Skin epidermis (tissue), 12 donors: ENCODE data around the gene UFD1.

ENCODE experiments used
- H3K27ac ChIP-seq, 21 experiments: fragments of 200-600 bp; sonication (generic) in 11 of 21; one replicate each; pipeline ENCODE4 v1.5.0; 2020; ENCODE audit warnings: mild to moderate bottlenecking in 3 of 21, inconsistent platforms in 2 of 21, moderate library complexity in 2 of 21
- H3K4me3 ChIP-seq, 7 experiments: fragments of 200-600 bp; sonication (generic) in 2 of 7; one replicate each; pipeline ENCODE4 v1.5.0; 2020; ENCODE audit warnings: inconsistent platforms in 2 of 7, mild to moderate bottlenecking in 2 of 7, moderate library complexity in 1 of 7

The UFD1 gene

DNA sequence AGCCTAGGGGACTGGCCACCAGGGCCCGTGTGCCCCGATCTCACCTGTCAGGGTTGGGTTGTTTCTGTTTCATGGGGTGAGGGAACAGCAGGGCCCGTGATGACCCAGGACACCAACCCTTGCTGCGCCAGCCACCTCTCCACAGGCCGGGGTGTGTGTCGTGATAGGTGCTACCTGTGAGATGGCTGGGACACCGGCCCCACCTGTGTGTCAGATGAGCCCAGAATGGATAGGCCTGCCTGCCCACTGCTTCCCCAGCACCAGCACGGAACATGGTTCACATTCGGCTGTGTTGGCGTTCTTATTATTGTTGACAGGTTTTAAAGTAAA, 38.1 kb upstream of the UFD1 start:
- no peak overlapping the region for H3K4me3 ChIP-seq

DNA sequence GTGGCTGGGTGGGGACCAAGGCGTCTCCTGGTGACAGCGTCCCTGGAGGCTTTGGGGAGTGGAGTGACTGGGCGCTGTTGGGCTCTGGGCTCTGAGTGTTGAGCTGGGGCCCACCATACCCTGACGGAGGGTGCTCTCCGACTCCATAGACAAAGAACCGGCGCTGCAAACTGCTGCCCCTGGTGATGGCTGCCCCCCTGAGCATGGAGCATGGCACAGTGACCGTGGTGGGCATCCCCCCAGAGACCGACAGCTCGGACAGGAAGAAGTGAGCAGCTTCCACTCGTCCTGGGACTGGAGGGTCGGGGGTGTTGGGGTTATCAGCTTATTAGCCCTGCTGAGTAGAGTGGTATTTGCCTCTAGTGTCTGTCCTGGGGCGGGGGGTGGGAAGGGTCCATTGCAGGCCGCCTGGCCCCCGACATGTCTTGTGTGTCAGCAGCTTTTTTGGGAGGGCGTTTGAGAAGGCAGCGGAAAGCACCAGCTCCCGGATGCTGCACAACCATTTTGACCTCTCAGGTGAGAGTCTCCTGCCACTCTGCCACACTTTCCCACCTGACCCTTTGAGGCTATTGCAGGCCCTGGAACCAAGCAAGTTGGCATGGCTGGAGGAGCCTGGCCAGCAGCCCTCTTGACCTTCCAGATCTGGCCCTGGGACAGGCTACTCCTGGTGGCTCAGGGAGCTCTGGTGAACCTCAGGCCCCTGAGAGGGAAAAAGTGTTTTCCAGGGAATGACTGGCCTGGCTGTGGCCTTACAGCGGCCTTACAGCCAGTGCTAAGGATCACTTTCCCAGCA, 37.6 kb upstream of the UFD1 start:
- H3K27ac ChIP-seq: no peak overlapping the region
- no peak overlapping the region for H3K4me3 ChIP-seq

More for the DNA sequence above, 38.1 kb upstream of the UFD1 start:
- H3K27ac ChIP-seq: no peak overlapping the region

DNA sequence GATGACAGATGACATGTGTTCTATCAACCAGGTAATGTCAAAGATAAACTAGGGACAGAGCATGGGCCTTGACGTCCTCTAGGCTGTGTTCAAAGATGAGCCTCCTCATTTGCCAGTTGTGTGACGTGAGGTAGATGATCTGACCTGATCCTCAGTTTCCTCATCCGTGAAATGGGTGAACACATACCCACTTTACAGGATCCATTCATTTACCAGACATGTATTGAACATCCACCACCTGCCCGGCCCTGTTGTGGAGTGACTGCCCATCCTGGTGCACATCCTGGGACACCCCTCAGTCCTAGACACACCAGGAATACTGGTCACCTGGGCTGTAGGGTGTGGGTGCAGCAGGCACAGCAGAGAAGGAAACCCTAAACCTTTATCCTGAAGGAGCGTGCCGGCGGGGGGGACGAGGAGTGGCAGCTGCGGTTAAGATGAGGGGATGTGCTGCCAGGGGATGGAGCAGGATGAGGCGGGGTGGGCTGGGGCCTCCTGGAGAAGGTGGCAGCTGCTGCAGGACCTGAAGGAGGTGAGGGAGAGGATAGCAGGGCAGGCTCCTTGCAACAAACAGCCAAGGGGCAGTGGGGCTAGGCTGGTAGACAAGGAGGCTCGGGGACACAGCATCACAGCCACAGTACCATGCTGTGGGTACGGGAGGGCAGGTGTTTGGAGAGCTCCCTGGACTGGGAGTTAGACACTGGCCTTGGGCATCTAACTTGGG, 36.8 kb upstream of the UFD1 start:
- H3K4me3 ChIP-seq: no peak overlapping the region

DNA sequence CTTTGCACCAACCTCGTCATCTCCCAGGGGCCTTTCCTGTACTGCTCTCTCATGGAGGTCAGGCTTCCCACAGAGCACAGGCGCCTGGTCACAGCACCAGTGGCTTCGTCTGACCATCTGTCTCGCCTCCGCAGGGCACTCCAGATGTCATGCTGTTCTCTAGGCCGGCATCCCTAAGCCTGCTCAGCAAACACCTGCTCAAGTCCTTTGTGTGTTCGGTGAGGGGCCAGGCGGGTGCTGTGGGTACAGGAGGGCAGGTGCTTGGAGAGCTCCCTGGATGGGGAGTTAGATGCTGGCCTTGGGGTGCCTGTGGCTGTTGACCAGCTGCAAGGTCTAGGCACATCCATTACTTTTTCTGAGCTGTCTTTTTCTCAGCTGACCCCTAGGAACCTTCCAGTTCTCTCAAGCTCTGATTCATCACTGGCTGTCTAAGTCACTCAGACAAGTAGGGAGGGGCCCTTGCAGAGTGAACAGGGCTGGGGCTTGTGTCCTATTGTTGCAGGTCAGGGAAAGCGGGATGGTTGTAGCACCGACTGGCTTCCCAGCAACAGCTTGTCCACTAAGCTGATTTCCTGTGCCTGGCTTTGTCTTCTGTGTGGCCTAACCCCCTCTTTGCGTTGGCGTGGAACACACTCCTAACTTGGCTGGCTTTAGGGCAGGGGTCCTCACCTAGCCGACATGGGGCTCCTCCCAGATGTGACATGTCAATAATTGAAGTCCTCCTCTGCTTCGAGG, 36.0 kb upstream of the UFD1 start:
- no peak overlapping the region for H3K4me3 ChIP-seq
- no peak overlapping the region for H3K27ac ChIP-seq

More for the DNA sequence above, 36.8 kb upstream of the UFD1 start:
- no peak overlapping the region for H3K27ac ChIP-seq

DNA sequence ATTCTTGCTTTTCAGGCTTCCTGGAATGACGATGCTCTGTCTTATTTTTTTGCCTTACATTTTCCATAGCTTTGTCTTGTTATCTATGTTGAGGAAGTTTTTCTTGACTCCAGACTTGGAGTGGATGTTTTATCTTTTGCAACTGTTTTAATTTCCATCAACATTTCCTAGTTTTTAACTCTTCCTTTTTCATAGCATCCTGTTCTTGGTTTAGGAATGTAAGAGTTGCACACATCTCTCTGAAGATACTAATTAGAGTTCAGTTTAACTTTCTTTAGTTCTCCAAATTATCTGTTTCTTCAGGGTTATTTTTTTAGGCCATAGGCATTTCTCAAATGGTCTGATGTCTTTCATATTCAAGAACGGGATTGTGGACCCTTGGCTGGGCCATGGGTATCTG, 34.8 kb upstream of the UFD1 start:
- H3K27ac ChIP-seq: no peak overlapping the region
- H3K4me3 ChIP-seq: no peak overlapping the region

DNA sequence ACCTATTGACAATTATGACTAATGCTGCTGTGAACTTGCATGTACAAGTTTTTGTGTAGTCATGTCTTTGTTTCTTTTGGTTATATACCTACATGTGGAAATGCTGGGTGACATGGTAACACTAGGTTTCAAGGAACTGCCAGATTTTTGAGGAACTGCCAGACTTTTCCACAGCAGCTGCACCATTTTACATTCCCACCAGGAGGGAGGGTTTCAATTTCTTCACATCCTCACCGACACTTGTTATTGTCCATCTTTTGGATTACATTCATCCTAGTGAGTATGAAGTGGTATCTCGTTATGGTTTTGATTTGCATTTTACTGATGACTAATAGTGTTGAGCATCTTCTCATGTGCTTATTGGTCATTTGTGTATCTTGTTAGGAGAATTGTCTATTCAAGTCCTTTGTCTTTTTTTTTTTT, 31.9 kb upstream of the UFD1 start:
- Histone ChIP-seq H3K27ac (peak overlapping the region in 1 of 21 experiments; percentile 50), H3K4me3 (no peak overlapping the region)

DNA sequence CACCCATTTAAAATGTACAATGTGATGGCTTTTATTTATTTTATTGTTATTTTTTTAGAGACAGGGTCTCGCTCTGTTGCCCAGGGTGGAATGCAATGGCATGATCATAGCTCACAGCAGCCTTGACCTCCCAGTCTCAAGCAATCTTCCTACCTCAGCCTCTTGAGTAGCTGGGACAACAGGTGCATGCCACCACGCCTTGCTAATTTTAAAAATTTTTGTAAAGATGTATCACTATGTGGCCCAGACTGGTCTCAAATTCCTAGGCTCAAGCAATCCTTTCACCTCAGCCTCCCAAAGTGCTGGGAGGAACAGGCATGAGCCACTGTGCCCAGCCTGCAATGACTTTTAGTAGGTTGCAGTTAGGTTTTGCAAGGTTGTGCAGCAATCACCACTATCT, 30.9 kb upstream of the UFD1 start:
- Histone ChIP-seq H3K27ac (peak overlapping the region in 1 of 21 experiments; percentile 50), H3K4me3 (no peak overlapping the region)

DNA sequence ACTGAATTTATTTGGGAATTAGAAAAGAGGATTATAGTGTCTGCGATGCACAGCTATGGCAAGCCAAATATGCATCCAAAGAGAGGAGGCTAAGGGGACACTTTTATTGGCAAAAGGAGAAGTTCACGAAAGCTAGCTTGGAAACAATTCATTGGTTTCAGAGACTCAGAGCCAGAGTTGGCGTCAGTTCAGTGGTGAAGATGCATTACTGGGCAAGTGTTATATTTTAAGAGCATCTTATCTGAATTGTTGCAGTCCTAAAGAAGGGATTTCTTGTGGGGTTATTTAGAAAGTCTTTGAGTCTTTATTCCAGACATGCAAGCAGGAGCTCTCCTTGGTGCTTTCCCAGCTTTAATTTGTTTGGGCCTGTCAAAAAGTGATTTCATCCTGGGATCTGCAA, 30.2 kb upstream of the UFD1 start:
- Histone ChIP-seq H3K27ac (no peak overlapping the region), H3K4me3 (no peak overlapping the region)

DNA sequence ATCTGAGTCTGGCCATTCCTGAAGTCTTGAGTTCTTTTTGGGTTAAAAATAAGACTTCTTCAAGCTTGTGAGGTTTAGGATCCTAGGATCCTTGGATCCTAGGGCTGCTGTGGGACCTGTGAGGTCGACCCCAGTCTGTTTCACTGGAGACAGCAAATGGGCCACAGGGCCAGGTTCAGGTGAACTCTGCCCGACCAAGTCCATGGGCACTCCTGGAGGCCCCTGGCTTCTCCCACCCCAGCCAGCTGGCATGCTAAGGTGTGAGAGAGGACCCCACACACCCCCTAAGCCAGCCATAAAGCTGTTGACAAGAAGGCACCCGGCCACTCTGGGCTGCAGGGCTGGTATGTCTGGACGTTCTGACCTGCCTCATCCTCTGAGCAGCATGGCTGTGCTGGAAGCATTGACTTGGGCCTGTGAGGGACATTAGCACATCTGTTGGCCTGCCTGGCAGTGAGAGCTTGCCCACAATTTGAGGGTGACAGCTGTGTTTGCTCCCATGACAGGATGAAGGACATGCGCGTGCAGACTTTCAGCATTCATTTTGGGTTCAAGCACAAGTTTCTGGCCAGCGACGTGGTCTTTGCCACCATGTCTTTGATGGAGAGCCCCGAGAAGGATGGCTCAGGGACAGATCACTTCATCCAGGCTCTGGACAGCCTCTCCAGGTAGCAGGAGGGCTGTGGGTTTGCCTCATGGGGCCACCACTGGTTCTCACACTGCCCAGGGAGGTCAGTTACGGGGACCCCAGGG, 29.2 kb upstream of the UFD1 start:
- no peak overlapping the region for H3K27ac ChIP-seq
- no peak overlapping the region for H3K4me3 ChIP-seq

DNA sequence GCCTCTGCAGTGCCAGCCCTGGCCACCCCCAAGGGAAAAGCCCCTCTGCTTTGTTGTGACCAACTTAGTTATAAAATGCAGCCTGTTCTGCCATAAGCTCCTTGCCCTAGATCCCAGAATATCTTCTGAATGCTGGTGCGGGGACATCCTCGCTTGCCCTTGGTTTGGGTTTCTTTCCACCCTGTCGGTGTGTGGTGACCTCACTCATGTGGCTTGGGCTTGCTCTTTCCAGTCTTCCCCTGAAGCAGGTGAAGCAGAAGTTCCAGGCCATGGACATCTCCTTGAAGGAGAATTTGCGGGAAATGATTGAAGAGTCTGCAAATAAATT, 28.5 kb upstream of the UFD1 start:
- no peak overlapping the region for H3K27ac ChIP-seq

DNA sequence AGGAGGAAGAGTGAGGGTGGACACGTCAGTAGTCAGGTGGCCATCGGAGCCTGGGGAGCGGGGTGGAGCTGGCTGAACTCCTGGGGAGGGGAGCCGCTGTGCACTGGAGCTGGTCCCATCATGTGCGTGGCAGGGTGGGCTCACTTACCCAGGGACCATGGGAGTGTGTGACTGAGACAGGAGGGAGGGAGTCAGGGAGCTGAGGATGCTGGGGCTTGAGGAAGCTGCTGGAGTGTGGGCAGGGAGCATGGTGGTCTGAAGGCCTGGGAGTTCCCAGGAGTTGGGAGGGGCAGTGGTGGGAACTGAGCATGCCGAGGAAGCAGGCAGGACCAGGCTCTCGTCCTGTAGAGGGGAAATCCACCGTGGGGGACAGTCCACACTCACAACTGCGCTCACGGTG, 27.2 kb upstream of the UFD1 start:
- no peak overlapping the region for H3K27ac ChIP-seq
- H3K4me3 ChIP-seq: no peak overlapping the region

More for the DNA sequence above, 28.5 kb upstream of the UFD1 start:
- no peak overlapping the region for H3K4me3 ChIP-seq

DNA sequence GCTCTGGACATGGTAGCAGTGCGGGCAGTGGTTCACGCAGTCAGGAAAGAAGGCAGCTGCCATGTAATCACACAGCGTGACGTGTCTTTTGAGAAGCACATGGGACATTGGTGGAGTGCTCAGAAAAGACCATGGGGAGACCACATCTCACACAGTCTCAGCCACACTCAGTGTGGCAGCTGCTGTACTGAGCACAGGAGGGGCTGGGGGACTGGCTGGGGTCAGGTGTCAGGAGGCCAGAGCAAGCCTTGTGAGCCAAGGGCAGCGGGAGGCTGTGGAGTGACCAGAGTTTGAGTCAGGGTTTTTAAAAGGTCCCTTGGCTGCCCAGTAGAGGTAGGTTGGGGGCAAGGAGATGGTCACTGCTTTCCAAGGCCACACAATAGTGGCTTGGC, 26.7 kb upstream of the UFD1 start:
- Histone ChIP-seq H3K4me3 (no peak overlapping the region), H3K27ac (no peak overlapping the region)

DNA sequence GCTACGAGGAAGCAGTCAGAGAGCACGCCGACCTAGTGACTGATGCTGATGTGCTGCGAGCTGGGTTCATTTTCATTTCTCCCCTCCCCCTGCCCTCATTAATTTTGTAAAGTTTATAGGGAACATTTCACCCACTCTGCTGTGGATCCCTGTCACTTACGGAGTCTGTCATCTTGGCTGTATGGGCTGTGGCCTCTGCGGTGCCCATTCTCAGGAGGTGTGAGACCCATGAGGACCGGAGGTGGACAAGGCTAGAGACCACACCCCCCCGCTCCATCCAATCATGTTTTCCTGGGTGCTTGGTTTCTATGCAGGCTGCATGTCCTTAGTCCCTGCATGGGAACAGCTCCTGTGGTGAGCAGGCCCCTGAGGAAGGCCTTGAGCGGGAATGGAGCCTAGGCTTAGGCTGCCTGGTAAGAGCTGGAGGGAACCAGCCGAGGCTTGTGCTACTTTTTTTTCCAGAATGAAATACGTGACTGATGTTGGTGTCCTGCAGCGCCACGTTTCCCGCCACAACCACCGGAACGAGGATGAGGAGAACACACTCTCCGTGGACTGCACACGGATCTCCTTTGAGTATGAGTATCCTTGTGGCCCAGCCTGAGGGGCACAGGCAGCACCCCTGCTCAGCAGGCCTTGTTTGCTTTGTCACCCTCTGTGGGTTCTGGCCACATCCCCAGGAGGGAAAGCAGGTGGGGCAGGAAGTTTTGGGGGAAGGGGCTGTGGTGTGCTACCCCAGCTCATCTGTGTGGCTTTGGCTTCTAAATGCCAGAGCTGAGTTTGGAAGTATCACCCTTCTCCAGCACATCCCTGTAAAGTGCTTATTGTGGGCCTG, 26.1 kb upstream of the UFD1 start:
- H3K27ac ChIP-seq: no peak overlapping the region
- H3K4me3 ChIP-seq: no peak overlapping the region

DNA sequence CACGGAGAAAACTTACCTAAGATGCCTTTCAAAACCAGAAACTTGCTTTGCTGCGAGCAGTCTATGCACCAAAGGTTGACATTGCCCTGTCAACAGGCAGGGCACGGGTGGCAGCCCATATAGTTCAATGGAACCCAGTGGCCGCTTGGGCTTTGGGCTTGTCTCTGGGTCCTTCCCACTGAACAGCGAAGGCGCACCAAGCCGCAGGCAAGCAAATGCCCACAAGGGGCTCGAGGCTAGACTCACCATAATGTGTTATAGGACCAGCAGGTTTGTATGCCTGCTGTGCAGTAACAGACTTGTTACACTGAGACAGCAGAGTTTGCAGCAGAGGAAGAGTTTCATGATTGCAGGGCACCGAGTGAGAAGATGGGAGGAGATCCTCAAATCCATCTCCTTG, 24.9 kb upstream of the UFD1 start:
- Histone ChIP-seq H3K4me3 (no peak overlapping the region), H3K27ac (no peak overlapping the region)

DNA sequence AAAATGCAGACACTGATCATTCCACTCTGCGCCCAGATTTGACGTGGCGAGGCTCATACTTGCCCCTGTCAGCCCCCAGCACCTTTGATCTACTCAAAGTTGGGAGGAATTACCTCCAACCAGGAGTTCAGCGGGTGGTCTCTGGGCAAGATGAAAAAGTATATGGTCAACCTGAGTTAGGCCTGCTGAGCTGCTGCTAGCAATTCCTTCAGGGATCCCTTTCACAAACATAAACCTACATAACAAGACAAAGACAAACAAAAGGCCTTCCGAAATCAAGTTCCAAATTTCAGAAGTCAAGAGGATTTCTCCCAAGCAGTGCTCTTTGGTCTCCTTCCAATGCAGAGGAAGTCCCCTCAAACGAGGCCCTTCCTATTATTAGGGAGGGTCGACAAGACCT, 24.4 kb upstream of the UFD1 start:
- H3K27ac ChIP-seq: no peak overlapping the region
- no peak overlapping the region for H3K4me3 ChIP-seq

DNA sequence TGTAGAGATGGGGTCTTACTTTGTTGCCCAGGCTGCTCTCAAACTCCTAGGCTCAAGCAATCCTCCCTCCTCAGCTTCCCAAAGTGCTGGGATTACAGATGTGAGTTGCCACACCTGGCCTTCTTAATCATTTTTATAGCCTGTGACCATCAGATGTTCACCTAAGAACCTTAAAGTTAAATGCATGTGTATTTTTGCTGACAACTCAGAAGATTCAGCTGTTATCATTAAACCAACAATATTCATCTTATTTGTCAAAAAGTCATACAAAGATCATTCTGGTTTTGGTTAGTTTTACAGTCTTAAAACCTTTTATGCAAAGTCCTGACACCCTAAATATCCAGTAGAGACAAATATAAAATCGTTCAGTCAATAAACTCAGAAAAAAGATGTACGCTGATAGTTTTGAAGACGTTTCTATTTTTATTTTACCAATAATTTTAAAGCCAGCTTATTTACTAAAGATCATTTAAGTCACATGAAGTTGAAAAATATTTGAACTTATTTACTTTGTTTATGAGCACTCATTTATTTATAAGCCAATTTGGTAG, 23.0 kb upstream of the UFD1 start:
- Histone ChIP-seq H3K4me3 (no peak overlapping the region), H3K27ac (no peak overlapping the region)

DNA sequence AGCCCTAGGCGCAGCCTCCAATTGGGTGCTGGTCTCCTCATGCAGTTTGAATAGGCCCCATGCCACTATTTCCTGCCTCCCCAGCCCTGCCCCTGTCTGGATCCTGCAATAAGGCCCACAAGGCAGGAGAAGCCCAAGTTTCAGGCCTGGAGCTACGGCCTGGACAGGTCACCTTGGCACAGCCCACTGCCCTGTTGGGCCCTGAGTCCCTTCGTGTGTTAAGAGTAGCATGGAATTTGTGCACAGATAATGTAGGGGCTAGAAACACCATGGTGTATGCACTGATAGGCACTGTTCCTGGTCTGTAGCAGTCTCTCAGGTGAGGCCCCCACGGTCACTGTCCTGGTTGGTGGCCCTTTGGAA, 20.9 kb upstream of the UFD1 start:
- no peak overlapping the region for H3K27ac ChIP-seq
- no peak overlapping the region for H3K4me3 ChIP-seq

DNA sequence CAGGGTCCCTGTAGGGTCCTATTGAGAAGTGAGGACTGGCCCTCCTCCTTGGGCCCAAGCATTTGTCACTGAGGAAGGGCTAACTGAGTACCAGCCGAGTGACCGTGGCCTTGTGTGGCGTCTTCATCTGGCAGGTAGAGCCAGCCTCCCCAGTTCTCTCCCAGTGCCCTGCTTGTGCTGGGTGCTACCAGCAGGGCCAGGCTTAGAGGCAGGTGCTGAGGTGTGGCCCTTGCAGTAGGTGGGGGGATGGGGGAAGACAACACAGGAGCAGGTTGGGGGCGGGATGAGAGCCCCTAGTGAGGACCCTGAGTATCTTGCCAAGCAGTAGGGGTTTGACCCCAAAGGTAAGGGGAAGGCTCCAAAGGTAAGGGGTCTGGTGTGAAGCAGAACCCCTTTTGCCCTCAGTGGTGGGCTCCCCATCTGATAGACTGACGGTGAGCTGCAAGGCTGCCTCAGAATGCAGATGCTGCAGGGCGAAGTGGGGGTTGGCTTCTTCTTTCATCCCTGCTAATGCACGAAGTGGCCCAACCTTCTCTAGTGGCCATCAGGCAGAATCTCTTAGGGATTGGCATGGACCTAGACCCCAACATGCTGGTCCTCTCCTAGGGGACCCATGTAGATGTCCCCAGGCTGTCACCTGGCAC, 20.4 kb upstream of the UFD1 start:
- H3K4me3 ChIP-seq: no peak overlapping the region
- no peak overlapping the region for H3K27ac ChIP-seq

DNA sequence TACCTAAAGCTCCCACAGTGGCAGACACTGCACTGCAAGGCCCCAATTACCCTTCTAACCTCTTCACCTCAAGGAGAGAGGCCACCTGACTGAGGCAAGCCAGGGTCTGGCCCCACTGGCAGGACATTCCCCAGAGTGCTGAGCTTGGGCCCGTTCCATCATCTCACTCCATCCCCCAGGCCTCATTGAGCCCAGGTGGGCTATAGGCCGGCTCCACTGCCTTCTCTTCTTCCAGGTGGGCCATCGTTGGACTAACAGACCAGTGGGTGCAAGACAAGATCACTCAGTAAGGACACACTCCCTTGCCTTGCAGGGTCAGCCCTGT, 19.8 kb upstream of the UFD1 start:
- no peak overlapping the region for H3K27ac ChIP-seq
- no peak overlapping the region for H3K4me3 ChIP-seq
